Brain microvascular endothelial cell (primary cell): Measurements from ENCODE around the gene MIP.

Experiments
- DNase-seq: peaks from one replicate; pipeline ENCODE4 v3.0.0-alpha.2; 2020
- H3K27ac ChIP-seq: fragments of 250-450 bp; sonication (Bioruptor Pico); 2 replicates; pipeline ENCODE4 v1.5.1; 2020; ENCODE audit warnings: mild to moderate bottlenecking, moderate library complexity
- H3K27me3 ChIP-seq: fragments of 250-450 bp; sonication (Bioruptor Pico); replicated peaks from 2 replicates; pipeline ENCODE4 v1.5.1; 2020; ENCODE audit warnings: mild to moderate bottlenecking
- H3K36me3 ChIP-seq: fragments of 250-450 bp; sonication (Bioruptor Pico); replicated peaks from 2 replicates; pipeline ENCODE4 v1.5.1; 2020; ENCODE audit warnings: mild to moderate bottlenecking
- H3K4me3 ChIP-seq: 2 replicates; pipeline ENCODE4 v1.5.1; 2011; ENCODE audit warnings: low read depth, mild to moderate bottlenecking, control low read depth, low read length, moderate library complexity
- CTCF ChIP-seq: IDR thresholded peaks from 2 replicates; pipeline ENCODE4 v1.5.1; 2011; ENCODE audit warnings: low read depth, mild to moderate bottlenecking, moderate library complexity, low read length, control low read depth, inconsistent platforms; ENCODE audit errors: missing control alignments
- in situ Hi-C: cut with HindIII; loops from 2 replicates; pipeline ENCODE4 v1.10.0; 2017; ENCODE audit warnings: low sequenced_read_pairs, low pct_ligation_motif_present

The MIP gene

GRCh38 chr12:56434828-56435227 is 19.6 kb downstream of the MIP start:
- no peak overlapping the region for H3K27ac ChIP-seq
- no peaks in the 10 kb centered on the region for H3K36me3 ChIP-seq
- H3K27me3 ChIP-seq, result no peaks in the 10 kb centered on the region
- no peak overlapping the region for H3K4me3 ChIP-seq
- DNase-seq, result no peak
- in situ Hi-C loops, result no loop called here
- TF ChIP-seq CTCF, result no peak

GRCh38 chr12:56431850-56432249 is 22.6 kb downstream of the MIP start:
- Histone ChIP-seq H3K4me3 (no peak overlapping the region), H3K36me3 (no peaks in the 10 kb centered on the region), H3K27ac (no peak overlapping the region), H3K27me3 (no peaks in the 10 kb centered on the region)
- DNase-seq, result no peak
- in situ Hi-C loops, result no loop called here
- TF ChIP-seq CTCF, result no peak

GRCh38 chr12:56431288-56431687 is 23.2 kb downstream of the MIP start:
- DNase-seq, result no peak
- H3K4me3 ChIP-seq, result no peak overlapping the region
- H3K27ac ChIP-seq, result no peak overlapping the region
- TF ChIP-seq CTCF, result no peak
- in situ Hi-C loops, result no loop called here
- H3K36me3 ChIP-seq, result no peaks in the 10 kb centered on the region
- no peaks in the 10 kb centered on the region for H3K27me3 ChIP-seq

GRCh38 chr12:56425940-56426438 is 28.5 kb downstream of the MIP start:
- DNase-seq, result no peak
- TF ChIP-seq CTCF, result no peak
- in situ Hi-C loops, result no loop called here

GRCh38 chr12:56425193-56425592 is 29.3 kb downstream of the MIP start:
- H3K4me3 ChIP-seq, result no peak overlapping the region
- in situ Hi-C loops, result no loop called here
- H3K27ac ChIP-seq, result no peak overlapping the region
- no peaks in the 10 kb centered on the region for H3K36me3 ChIP-seq
- DNase-seq, result no peak
- TF ChIP-seq CTCF, result no peak
- H3K27me3 ChIP-seq, result no peaks in the 10 kb centered on the region

More at GRCh38 chr12:56425940-56426438, 28.5 kb downstream of the MIP start:
- H3K27ac ChIP-seq, result no peak overlapping the region
- H3K36me3 ChIP-seq, result no peaks in the 10 kb centered on the region
- H3K4me3 ChIP-seq, result no peak overlapping the region
- no peaks in the 10 kb centered on the region for H3K27me3 ChIP-seq

- in situ Hi-C loops, result no loop called here
- Histone ChIP-seq H3K27ac (no peak overlapping the region), H3K4me3 (no peak overlapping the region), H3K27me3 (no peaks in the 10 kb centered on the region), H3K36me3 (no peaks in the 10 kb centered on the region)
- no peak for DNase-seq
- TF ChIP-seq CTCF, result no peak
Observed at GRCh38 chr12:56420411-56420810, 34.0 kb downstream of the MIP start.
